ENCODE measurements around the gene HIRA.

DNA sequence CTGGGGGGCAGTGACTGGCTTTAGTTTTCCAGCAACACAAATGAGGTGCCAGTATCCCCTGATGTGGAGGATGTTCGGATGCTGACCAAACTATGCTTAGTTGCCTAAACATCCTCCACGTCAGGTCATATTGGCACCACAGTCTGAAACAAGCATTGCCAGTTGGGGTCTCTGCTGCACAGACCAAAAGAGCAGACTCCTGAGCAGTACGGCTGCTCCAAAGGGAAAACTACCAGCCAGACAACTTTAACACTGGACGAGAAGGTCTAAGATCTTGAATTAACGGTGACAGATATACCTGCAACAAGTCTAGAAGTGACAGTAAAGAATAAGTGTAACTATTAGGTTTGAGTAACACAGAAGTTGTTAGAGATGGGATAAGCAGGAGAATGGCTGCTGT lies 99.6 kb downstream of the HIRA start:
- TF ChIP-seq, protein P1, sequence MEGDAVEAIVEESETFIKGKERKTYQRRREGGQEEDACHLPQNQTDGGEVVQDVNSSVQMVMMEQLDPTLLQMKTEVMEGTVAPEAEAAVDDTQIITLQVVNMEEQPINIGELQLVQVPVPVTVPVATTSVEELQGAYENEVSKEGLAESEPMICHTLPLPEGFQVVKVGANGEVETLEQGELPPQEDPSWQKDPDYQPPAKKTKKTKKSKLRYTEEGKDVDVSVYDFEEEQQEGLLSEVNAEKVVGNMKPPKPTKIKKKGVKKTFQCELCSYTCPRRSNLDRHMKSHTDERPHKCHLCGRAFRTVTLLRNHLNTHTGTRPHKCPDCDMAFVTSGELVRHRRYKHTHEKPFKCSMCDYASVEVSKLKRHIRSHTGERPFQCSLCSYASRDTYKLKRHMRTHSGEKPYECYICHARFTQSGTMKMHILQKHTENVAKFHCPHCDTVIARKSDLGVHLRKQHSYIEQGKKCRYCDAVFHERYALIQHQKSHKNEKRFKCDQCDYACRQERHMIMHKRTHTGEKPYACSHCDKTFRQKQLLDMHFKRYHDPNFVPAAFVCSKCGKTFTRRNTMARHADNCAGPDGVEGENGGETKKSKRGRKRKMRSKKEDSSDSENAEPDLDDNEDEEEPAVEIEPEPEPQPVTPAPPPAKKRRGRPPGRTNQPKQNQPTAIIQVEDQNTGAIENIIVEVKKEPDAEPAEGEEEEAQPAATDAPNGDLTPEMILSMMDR (conservative IDR thresholded peaks at IDR 0.05; ENCODE audit: low read length) = no peak
- TF ChIP-seq EZH2phosphoT487 (IDR thresholded peaks at IDR 0.05; ENCODE audit: borderline replicate concordance, low read depth, low read length) = no peak

Data from OCI-LY7 (cell line).